Lower leg skin (tissue), 4 donors: ENCODE results near the gene LRRC15. TPM values are rescaled to one million over a fixed set of nuclear protein-coding genes. Genes with fewer than 3 reads are reported as not detected.

ENCODE experiments used
- DNase-seq, 2 donors: peaks; one replicate each; pipeline ENCODE4 v3.0.0-alpha.2; 2019; ENCODE audit warnings: low spot score in 2 of 2
- H3K4me3 ChIP-seq: fragments of 200-600 bp; sonication (generic); 2 replicates; pipeline ENCODE4 v1.5.1; 2017; ENCODE audit warnings: mild to moderate bottlenecking, low read depth; ENCODE audit not compliant: poor library complexity, severe bottlenecking
- CTCF ChIP-seq, 3 donors: fragments of 450-650 bp; IDR thresholded peaks; one replicate each; pipeline ENCODE4 v1.5.1; 2016; ENCODE audit warnings: antibody characterized with exemption in 3 of 3, mild to moderate bottlenecking in 3 of 3, moderate library complexity in 2 of 3
- POLR2A ChIP-seq, 2 donors: fragments of 450-650 bp; IDR thresholded peaks; one replicate each; pipeline ENCODE4 v1.6.1; 2016 to 2017; ENCODE audit warnings: antibody characterized with exemption in 2 of 2, mild to moderate bottlenecking in 1 of 2, moderate library complexity in 1 of 2
- WGBS, 2 donors: methylation state at CpG; one replicate each; pipeline ENCODE4 v1.1.5; 2018; 5-methylcytosine and 5-hydroxymethylcytosine counted together
- intact Hi-C: fragments of 100-400 bp; cut with DNase I; formaldehyde crosslinking; loops from one replicate; pipeline ENCODE4 v1.15.0; 2023; ENCODE audit warnings: low total_unique reads
- total RNA-seq, 4 donors: library from RNA; depleted of rRNA; stranded (reverse); fragments of >200 nt; gene quantifications; one replicate each; pipeline ENCODE4 v1.1.0, GENCODE V29; 2016

The LRRC15 gene
- total RNA-seq, 4 donors from 2014 or later = 0.08 to 21.0 (median 0.63) TPM

GRCh38 chr3:194381460-194381875 is 11.9 kb upstream of the LRRC15 start:
- DNase-seq = peak in 1 of 2 donors; percentile 49
- no peak overlapping the region for H3K4me3 ChIP-seq
- intact Hi-C loops = no loop called here
- TF ChIP-seq POLR2A (IDR thresholded peaks at IDR 0.05) = no peak
- TF ChIP-seq CTCF (IDR thresholded peaks at IDR 0.05) = no peak
- 37 to 52% methylated on average over 16 to 17 of the region's 17 CpGs for WGBS, 2 donors

DNA sequence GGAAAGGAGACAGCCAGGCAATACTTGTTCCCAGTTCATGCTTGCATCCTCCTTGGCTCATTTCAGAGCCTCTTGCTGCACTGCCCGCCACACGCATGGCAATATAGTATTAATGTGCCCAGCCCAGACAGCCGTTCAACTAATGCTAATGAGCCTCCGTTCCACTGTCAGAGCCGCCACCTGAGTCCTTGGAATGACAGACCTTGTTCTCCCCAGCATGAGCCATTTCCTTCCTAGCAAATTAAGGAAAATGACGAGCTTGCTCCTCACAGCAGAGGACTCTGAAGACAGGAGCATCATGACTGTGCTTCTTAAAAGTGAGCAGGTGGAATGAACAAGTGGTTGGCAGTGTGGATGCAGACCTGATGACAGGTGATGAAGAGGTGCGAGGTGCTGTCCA is 10.8 kb upstream of the LRRC15 start:
- TF ChIP-seq CTCF (IDR thresholded peaks at IDR 0.05) (no peak), POLR2A (IDR thresholded peaks at IDR 0.05) (no peak)
- DNase-seq = no peak
- intact Hi-C loops = no loop called here
- 75 to 85% methylated on average over 7 of the region's 7 CpGs for WGBS, 2 donors
- H3K4me3 ChIP-seq = no peak overlapping the region

GRCh38 chr3:194379651-194380050 is 10.1 kb upstream of the LRRC15 start:
- no peak overlapping the region for H3K4me3 ChIP-seq
- no peak for DNase-seq
- intact Hi-C loops = no loop called here
- 69 to 84% methylated on average over 9 of the region's 9 CpGs for WGBS, 2 donors
- TF ChIP-seq CTCF (IDR thresholded peaks at IDR 0.05) (no peak), POLR2A (IDR thresholded peaks at IDR 0.05) (no peak)

DNA sequence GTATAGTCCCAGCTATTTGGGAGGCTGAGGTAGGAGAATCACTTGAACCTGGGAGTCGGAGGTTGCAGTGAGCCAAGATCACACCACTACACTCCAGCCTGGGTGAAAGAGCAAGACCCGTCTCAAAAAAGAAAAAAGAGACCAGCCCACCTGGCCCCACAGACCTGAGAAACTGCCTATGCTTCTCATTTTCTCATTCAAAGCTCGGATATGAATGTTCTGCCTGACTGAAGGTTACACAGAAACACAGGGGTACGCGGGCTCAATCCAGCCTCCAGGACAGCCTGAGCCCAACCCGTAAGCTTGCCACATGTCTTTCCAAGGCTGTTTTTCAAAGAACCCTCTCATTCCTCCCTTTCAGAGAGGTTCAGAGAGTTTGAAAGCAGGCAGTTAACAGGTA is 9.7 kb upstream of the LRRC15 start:
- no peak overlapping the region for H3K4me3 ChIP-seq
- 92 to 95% methylated on average over 6 of the region's 6 CpGs for WGBS, 2 donors
- no peak for TF ChIP-seq POLR2A (IDR thresholded peaks at IDR 0.05)
- no peak for TF ChIP-seq CTCF (IDR thresholded peaks at IDR 0.05)
- intact Hi-C loops = no loop called here
- DNase-seq = no peak

- 96% methylated on average over 1 of the region's 1 CpG for WGBS, 2 donors
- no peak for DNase-seq
- intact Hi-C loops = no loop called here
- no peak for TF ChIP-seq POLR2A (IDR thresholded peaks at IDR 0.05)
- no peak for TF ChIP-seq CTCF (IDR thresholded peaks at IDR 0.05)
- no peak overlapping the region for H3K4me3 ChIP-seq
Measured at GRCh38 chr3:194377708-194378107, 8.2 kb upstream of the LRRC15 start.

DNA sequence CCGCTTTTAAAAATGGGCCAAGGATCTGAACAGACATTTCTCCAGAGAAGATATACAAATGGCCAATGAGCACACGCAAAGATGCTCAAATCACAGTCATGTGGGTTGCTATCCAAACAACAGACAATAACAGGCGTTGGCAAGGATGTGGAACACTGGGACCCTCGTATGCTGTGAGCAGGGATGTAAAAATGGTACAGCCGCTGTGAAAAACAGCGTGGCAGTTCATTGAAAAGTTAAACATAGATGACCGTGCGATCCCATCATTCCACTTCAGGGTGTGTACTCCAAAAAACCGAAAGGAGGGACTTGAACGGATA is 6.7 kb upstream of the LRRC15 start:
- no peak for DNase-seq
- WGBS, 2 donors = 86 to 88% methylated on average over 10 of the region's 10 CpGs
- intact Hi-C loops = no loop called here
- no peak overlapping the region for H3K4me3 ChIP-seq
- TF ChIP-seq POLR2A (IDR thresholded peaks at IDR 0.05) (no peak), CTCF (IDR thresholded peaks at IDR 0.05) (no peak)
